GM21381 (cell line): Measurements from ENCODE around the gene SH3RF3.

Source experiments
- ATAC-seq: cut with Tn5 transposase; IDR thresholded peaks from one replicate; pipeline ENCODE4 v1.9.1; 2021; ENCODE audit warnings: mild to moderate bottlenecking, moderate library complexity; ENCODE audit not compliant: unreplicated experiment

Gene SH3RF3

DNA sequence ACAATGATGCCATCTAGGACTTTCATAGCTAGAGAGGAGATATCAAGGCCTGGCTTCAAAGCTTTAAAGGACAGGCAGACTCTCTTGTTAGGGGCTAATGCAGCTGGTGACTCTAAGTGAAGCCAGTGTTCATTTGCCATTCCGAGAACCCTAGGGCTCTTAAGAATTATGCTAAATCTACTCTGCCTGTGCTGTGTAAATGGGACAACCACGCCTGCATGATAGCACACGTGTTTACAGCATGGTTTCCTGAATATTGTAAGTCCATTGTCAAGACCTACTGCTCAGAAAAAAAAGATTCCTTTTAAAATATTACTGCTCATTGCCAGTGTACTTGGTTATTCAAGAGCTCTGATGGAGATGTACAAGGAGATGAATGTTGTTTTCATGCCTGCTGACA lies 296.4 kb downstream of the SH3RF3 start:
- ATAC-seq = no peak

DNA sequence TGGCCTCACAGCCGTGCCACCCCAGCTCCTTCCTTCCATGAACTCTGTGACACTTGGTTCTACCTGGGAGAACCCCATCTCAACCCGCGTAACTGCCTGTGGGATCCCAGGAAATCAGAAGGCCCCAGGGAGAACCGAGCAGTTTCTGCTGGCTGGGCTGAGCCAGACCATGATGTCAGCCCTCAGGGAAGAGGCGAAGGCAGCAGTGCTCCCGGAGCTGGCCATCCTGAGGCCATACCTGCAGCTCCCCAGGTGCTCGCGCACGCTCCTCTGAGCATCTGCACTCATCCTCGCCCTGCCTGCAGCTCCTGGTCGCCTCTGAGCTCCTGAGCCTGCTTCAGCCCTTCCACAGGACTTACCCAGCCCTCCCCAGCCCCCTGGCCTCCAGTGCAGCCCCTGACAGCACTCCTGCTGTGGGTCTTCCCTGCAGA lies 298.7 kb downstream of the SH3RF3 start:
- no peak for ATAC-seq

DNA sequence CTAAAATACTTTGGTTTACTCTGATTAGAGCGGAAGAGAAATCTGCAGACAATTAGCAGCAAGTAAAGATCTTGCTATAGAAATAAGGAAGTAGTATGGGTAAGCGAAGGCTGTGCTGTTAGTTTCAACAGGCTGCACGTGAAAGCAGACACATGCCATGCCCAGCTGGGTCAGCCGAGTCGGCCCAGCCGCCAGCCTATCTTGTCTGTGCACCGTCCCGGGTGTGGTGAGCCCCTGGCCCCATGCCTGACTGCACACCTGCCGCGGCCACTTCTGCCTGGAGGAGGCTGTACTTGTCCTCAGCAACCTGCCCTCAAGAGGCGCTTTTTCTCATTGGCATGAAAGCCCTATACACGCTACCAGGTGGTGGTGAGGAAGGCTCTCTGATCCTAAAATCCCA lies 299.3 kb downstream of the SH3RF3 start:
- no peak for ATAC-seq

DNA sequence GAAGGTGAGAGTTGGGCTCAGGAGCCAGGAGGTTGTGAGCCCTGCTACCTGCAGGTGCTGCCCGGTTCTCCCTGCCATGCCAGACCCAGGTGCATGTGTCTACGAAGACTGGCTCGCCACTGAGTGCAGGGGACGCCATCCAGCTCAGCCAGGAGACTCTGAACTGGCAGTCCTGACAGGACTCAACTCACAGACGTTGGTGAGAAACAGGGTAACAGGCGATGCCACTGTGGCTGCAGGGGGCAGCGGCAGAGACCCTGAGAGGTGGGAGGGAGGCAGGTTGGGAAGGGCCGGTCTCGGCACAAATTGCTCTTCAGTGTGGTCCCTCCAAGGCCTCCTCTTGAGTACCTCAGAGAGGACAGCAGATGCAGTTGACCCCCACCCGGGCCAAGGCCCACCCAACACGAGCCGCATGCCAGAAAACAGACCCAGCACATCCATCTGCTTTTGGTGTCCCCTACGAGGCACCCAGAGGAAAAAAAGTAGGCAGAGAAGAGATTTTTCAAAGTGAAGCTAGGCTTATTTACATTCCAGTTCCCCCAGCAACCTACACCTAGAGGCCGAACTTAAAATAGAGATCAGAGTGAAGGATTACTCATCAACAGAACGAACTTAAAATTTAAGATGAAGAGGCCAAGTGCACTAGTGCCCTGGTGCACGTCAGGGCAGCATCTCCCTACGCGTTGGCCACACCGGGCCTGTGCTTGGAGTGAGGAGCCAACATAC lies 300.0 kb downstream of the SH3RF3 start:
- ATAC-seq = no peak

DNA sequence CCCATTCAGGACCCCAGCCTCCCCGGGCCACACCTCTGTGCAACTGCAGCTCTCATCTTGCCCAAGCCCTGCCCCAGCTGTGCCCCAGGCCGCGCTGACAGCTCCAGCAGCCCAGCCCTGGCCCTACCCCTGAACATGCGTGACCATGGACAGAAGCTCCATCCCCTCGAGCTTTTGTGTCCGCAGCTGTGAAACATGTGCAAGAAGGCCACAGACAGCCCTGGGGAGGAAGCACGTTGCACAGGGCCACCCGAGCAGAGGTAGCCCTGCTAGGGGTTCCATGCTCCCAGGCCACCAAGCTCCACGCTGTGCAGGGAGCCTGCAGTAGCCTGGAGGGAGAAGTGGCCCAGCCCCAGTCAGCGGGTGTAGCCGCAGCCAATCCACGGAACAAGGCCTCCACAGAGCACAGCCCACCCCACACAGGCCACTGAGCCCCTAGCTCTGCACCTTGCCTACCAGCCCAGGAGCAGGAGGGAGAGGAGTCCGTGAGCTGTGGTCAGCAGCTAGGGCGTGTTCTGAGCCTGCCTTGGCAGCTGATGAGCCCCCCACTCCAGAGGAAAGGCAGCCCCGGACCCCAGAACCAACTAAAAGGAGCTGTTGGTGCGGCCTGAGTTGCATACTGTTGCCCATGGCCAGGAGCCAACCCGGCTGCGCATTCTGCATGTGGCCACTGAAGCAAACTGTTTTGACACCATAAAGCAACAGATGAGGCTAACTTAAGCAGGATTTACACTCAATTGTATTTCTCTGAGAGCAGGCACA lies 300.7 kb downstream of the SH3RF3 start:
- ATAC-seq = no peak

DNA sequence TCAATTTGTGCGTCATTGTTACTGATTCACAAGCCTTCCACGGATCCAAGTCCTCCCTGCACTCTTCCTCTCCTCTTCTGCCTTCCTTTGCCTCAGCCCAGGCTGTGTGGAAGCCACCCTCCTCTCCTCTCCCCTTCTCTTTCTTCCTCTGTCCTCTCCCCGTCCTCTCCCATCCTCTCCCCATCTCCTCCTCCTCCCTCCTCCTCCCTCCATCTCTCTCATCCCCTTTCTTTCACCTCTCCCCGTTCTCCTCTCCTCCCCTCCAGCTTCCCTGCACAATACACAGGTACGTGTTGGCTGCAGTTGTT lies 301.3 kb downstream of the SH3RF3 start:
- no peak for ATAC-seq

DNA sequence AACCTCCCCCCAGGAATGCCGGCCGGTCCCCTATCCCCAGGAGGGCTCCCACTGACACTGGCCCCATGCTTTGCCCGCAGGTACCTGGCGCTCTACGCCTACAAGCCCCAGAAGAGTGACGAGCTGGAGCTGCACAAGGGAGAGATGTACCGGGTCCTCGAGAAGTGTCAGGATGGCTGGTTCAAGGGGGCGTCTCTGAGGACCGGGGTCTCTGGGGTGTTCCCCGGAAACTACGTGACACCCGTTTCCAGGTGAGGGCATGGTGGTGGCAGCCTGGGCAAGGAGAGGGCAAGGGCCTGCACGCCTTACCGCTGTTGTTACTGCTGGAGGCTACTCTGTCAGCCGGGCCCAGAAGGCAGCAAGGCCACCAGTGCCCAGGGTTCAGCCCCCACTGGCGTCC lies 303.4 kb downstream of the SH3RF3 start:
- ATAC-seq = no peak

DNA sequence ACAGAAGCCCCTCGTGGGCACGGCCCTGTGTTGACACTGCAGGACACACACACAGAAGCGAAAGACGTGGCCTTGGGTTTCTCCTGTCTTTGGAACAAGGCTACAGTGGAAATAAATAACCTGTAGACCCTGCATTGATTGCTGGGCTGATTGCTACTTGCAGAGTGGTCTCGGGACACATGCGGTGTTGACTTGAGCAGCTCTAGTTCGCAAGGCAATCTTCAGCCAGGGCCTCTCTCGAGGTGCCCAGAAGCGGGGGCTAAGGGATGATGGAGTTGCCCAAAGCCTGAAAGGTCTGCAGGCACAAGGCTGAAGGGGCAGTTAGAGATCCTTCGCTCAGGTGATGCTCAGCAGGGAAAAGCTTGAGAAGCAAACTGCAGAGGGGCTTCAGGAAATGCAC lies 304.5 kb downstream of the SH3RF3 start:
- no peak for ATAC-seq

DNA sequence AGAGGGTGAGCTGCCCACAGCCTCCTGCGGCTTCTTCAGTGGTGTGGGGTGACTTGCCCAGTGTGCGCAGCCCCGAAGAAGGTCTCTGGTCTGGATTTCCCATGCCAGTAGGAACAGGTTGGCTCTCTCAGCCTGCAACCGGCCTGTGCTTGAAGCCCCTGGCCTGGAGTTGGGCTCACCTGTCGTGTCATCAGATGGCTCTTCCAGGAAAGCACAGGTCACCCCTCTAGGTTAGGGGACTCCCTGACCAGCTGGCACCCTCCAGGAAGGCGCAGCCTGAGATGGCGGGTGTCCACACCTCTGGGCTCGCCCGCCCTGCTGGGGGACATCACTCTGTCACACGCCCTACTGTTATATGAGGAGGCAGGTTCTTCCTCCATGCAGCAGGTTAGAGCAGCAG lies 304.9 kb downstream of the SH3RF3 start:
- no peak for ATAC-seq

DNA sequence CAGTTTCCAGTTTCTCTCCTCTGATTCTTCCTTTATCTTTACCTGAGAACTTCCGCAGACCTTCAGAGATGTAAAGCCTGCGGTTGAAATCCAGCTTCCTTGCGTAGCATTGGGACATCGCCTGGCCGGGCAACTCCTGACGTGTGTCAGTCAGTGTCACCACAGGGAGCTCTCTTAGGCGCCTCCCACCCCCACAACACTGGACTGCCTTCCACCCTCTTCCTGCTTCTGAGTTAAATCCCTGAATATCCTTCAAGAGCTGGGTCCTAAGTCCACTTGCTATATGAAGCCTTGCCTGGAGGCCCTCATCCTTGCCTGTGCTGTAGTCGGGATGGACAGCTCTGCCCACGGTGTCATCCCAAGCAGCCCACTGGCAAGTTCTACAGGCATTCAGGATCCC lies 305.3 kb downstream of the SH3RF3 start:
- no peak for ATAC-seq

DNA sequence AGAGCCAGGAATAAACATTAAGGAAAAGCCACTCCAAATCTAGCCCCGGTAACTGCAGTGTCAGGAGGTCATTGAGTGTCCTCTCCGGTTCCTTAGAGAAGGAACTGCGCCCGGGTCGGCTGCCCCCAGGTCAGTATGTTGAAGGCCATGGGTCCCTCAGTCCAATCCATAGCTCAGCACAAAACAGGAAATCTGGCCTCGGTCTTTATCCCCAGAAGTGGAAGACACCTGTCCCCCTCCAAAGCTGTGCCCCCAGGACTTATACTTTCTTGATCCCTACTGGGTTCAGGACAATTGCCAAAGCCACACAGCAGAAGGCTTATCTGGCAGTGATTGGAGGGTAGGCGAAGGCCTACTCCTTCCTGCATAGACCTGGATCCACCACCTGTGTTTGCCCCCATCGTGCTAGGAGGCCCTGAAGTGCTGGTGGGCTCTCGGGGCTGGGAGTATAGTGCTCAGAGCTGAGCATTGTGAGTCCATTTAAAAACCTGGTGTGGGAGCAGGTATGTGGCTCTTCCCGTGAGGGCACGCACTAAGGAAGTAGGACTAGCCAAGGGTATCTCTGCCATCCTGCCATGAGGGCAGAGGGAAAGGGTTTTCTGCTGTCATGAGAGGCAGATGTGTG lies 306.2 kb downstream of the SH3RF3 start:
- ATAC-seq = no peak

DNA sequence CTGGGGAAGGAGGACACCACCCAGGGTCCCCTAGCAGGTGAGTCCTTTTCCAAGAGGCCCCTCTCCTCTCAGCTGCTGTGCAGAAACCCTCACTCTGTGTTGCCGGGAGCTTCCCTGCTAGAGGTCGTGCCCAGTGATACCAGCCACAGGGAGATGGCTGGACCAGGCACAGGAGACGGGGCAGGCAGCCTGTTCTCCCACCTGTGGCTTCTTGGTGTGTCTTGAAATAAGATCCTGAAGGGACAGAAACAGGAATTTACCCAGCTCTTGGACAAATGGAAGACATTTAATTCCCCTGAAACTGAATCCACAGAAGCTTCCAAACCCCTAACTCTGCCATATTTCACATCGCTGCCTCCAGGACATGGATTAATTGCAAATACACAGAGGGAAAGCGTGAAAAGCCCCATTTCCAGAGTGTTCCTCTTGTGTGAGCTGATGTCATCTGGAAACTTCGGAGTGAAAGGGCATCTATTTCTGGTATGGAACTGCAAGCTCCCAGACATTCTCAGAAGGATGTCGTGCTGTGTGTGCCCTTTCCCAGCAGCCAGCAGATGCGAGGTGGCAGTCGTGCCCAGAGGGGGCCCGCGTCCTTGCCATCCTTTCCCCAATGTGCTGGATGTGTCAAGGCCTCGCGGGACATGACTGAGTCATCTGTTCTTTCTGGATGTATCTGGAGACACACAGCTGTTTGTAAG lies 307.0 kb downstream of the SH3RF3 start:
- no peak for ATAC-seq

DNA sequence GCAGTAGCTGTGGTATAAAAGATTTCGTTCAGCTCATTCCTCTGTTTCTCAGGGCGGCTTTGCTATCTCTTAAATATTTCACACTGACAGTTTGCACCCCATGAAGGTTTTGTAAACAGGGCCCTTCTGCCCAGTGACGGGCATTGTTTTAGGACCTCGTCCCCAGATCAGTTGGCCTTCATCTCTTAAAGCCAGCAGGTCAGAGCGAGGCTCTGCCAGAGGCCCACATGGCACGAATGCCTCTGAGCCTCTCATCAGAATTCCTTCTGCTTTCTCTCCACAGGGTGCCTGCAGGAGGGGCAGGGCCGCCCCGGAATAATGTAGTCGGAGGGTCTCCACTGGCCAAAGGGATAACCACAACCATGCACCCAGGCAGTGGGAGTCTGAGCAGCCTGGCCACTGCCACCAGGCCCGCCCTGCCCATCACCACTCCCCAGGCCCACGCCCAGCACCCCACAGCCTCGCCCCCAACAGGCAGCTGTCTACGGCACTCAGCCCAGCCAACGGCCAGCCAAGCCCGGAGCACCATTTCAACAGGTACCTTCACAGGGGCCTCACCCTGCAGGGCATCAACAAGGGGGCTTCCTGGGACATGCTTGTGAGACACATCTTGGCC lies 307.7 kb downstream of the SH3RF3 start:
- ATAC-seq = no peak

DNA sequence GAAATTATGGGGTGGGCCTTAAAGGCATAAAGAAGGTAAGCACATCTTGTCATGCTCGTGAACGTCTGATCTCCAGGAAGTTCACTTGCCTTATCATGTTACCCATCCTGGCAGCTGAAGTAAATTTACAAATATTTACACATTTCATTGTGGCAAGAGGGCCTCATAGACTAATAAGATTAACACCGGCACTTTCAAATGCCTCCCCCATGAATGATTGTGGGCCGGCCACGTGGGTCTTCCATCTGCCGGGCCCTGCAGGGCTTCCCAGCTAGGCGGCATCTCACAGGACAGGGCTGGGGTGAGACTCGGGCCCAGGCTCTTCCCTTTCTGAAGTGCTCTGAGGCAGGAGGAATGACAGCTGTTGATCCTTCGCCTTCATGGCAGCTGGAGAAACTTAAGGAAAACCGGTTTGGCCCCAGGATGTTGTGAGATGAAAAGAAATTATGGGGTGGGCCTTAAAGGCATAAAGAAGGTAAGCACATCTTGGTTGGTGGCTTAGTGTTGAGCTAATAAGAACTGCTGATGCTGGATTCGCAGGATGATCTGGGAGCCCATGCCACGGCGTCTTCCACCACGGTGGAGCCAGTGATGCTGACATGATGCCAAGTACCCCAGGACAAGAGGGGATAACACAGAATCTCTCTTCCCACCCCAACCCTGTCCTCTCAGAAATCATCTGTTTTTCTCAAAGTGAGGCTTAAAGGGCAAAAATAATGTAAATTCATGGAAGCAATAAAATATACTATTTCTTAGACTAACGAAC lies 308.5 kb downstream of the SH3RF3 start:
- ATAC-seq = no peak

DNA sequence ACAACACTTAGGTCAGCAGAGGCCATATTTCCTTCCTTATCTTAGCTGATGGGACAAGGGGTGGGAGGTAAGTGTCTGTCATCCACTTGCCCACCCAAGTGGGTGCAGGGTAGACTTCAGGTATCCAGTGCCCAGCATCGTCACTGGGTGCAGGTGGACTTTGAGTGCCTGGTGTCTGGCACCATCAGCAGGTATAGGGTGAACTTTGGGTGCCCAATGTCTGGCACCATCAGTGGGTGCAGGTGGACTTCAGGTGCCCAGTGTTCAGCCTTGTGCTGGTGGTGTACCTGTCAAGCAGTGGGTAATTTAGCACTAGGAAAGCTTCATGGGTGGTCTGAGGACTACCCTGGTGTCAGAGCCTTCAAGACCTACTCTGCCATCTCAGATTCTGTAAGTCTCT lies 309.1 kb downstream of the SH3RF3 start:
- no peak for ATAC-seq

DNA sequence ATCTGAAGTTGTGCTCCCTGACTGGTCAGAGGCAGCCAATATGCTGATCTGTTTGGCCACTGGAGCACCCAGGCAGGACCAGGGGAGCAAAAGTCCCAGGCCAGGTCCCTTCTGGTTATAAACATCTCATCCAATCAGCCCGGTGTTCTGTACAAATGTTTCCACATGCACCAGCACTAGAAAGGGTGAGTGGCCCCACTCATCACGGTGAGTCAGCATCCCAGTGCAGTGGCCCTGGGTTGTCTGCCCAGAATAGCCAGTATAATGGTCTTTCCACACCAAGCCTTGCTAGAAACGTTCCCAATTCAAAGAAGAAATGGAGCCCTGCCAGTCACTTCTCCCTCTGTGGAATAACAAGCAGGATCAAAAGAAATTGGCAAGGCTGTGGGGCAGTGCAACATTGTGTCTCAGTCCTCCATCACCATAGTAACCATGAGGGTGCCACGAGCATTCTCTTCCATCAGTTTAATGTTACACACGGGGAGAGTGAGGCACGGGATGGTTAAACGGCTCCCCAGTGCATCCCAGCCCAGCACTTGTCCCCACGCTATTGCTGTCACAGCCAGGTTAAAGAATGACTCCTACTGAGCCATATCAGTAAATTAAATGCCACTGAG lies 309.9 kb downstream of the SH3RF3 start:
- ATAC-seq = no peak

DNA sequence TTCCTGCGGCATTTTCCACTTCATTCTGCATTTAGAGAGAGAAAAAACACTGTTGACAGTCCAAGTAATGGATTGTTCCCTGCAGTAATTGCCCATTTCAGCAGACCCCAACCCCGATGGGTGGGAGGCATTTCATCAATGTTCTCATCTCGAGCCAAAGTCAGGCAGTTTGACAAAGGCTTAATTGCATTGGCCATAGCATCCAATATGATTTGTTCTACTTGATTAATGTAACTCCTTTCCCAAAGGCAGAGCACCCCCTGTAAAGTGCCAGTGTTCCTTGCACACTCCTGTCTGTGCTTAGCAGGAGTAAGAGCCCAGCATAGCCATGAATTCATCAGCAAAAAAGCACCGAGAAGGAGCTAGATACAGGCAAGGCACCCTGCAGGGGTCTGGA lies 310.4 kb downstream of the SH3RF3 start:
- no peak for ATAC-seq

DNA sequence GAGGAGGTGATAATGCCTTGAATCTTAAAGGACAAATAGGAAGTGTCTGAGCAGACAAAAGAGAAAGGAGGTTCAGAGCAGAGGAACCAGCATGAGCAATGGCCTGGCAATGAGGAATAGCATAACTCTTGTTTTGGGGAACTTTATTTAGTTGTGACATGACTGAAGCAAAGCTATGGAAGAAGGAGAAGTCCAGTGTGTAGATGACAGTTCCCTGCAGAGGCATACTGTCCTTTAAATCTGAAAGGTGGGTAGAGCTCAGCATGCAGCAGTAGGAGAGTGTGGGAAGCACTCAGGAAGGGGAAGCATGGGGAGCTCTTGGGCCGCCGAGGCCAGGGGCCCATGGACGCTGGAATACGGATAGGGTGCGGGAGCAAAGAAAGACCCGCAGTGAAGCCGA lies 311.0 kb downstream of the SH3RF3 start:
- no peak for ATAC-seq

DNA sequence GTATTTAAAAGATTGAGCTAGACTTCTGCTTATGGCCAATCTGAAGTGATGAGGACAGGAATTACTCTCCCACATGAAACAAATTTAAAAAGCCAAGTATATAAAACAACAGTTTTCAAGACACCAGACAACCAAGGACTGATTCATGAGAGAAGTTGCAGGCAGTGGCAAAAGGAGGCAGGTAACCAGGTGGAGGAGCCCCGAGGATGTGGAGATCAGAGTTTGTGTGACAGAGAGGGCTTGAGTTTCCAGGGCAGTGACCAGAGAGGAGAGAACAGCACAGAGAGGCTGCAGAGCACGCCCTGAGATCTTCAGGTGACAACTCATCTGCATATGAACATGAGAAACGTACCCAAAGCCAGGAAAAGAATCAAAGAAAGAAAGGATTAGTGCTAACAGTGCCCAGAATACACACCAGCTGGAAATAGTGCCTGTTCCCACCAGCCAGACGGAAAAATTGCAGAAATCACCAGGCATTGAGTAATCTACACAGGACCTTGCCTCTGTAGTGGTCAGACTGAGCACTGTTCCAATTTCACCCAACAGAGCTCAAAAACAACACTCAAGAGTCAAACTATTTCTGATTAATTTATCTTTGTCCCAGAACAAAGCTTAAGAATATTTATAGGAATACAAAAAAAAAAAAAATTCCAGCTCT lies 311.6 kb downstream of the SH3RF3 start:
- no peak for ATAC-seq
